K562 (cell line): ENCODE data around the gene NT5C2. TPM values are rescaled to one million over a fixed set of nuclear protein-coding genes. Genes with fewer than 3 reads are reported as not detected.

ENCODE experiments used
- HEY1 ChIP-seq: fragments of 250-450 bp; sonication (Bioruptor Pico); IDR thresholded peaks from 2 replicates; pipeline ENCODE4 v1.5.0; 2020; ENCODE audit warnings: mild to moderate bottlenecking, moderate library complexity, borderline replicate concordance
- NR2C2 ChIP-seq, 2 experiments: fragments of 200-800 bp in 1 of 2; sonication (Bioruptor generic) in 1 of 2; sonication (generic) in 1 of 2; formaldehyde crosslinking in 1 of 2; IDR thresholded peaks; 2 replicates each; pipeline versions ENCODE4 v1.6.1 to v1.8.0; 2016 to 2022; ENCODE audit warnings: mild to moderate bottlenecking in 1 of 2, missing compliant biosample characterization in 1 of 2, missing genetic modification characterization in 1 of 2, missing genetic modification reagents in 1 of 2
- SMAD4 ChIP-seq: fragments of 250-450 bp; sonication (Bioruptor Pico); conservative IDR thresholded peaks from 2 replicates; pipeline ENCODE4 v1.8.0; 2021; ENCODE audit warnings: inconsistent platforms, mild to moderate bottlenecking, moderate library complexity
- ZC3H11A ChIP-seq: IDR thresholded peaks from 2 replicates; pipeline ENCODE4 v1.6.1; 2012; ENCODE audit warnings: low read depth, low read length, improper control_type of control experiment
- ZNF121 ChIP-seq: sonication (generic); formaldehyde crosslinking; conservative IDR thresholded peaks from 2 replicates; pipeline ENCODE4 v1.8.0; 2022; ENCODE audit warnings: missing genetic modification reagents
- polyA plus RNA-seq, 8 experiments: library from polyadenylated mRNA; depleted of rRNA in 4 of 8; stranded (reverse) in 5 of 8; unstranded in 3 of 8; fragments of >200 nt; fragmentation: Nextera tagmentation in 2 of 8; fragmentation: Illumina TruSeq in 1 of 8; extraction: Ambion mirVana in 2 of 8; extraction: Trizol in 1 of 8; gene quantifications; 2 replicates each; pipeline versions ENCODE4 v1.2.1 to v1.2.3, GENCODE V29; 2011 to 2014; ENCODE audit warnings: inconsistent platforms in 1 of 8, missing spikeins in 1 of 8
- total RNA-seq, 7 experiments: library from RNA; depleted of rRNA in 6 of 7; stranded (reverse); fragments of >200 nt in 6 of 7; fragmentation: Illumina TruSeq in 2 of 7; extraction: Trizol in 2 of 7; gene quantifications; 2 replicates each; pipeline versions ENCODE4 v1.2.1 to v1.2.3, GENCODE V29; 2011 to 2021; ENCODE audit warnings: low replicate concordance in 1 of 7
- TF ChIP-seq, protein P1 (sequence below): fragments of 450-650 bp; IDR thresholded peaks from 2 replicates; pipeline ENCODE4 v1.6.1; 2016; ENCODE audit warnings: low read depth
- TF ChIP-seq, protein P2 (sequence below): sonication (generic); formaldehyde crosslinking; IDR thresholded peaks from 2 replicates; pipeline ENCODE4 v1.8.0; 2022; ENCODE audit warnings: mild to moderate bottlenecking, missing genetic modification reagents

NT5C2 gene
- total and polyA plus RNA-seq, 9 of the 15 experiments (the other 6 are each of a cell fraction or from before 2014, with no cell fraction given), result 11.3 to 45.2 (median 27.7) TPM

DNA sequence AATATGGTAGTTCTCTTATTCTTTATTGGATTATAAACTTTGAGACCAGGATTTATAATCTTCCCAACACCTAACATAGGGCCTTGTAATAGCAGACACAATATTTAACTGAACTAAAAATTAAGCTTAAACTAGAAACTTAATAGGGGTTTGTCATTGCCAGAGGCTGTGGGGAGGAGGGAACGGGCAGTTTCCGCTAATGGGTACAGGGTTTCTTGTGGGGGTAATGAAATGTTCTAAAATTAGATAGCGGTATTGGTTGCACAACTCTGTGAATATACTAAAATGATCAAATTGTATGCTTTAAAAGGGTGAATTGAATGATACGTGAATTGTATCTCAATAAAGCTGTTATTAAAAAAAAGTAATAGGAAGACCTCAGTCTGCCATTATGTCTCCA lies 45.4 kb downstream of the NT5C2 start (continued):
- TF ChIP-seq, protein P1, sequence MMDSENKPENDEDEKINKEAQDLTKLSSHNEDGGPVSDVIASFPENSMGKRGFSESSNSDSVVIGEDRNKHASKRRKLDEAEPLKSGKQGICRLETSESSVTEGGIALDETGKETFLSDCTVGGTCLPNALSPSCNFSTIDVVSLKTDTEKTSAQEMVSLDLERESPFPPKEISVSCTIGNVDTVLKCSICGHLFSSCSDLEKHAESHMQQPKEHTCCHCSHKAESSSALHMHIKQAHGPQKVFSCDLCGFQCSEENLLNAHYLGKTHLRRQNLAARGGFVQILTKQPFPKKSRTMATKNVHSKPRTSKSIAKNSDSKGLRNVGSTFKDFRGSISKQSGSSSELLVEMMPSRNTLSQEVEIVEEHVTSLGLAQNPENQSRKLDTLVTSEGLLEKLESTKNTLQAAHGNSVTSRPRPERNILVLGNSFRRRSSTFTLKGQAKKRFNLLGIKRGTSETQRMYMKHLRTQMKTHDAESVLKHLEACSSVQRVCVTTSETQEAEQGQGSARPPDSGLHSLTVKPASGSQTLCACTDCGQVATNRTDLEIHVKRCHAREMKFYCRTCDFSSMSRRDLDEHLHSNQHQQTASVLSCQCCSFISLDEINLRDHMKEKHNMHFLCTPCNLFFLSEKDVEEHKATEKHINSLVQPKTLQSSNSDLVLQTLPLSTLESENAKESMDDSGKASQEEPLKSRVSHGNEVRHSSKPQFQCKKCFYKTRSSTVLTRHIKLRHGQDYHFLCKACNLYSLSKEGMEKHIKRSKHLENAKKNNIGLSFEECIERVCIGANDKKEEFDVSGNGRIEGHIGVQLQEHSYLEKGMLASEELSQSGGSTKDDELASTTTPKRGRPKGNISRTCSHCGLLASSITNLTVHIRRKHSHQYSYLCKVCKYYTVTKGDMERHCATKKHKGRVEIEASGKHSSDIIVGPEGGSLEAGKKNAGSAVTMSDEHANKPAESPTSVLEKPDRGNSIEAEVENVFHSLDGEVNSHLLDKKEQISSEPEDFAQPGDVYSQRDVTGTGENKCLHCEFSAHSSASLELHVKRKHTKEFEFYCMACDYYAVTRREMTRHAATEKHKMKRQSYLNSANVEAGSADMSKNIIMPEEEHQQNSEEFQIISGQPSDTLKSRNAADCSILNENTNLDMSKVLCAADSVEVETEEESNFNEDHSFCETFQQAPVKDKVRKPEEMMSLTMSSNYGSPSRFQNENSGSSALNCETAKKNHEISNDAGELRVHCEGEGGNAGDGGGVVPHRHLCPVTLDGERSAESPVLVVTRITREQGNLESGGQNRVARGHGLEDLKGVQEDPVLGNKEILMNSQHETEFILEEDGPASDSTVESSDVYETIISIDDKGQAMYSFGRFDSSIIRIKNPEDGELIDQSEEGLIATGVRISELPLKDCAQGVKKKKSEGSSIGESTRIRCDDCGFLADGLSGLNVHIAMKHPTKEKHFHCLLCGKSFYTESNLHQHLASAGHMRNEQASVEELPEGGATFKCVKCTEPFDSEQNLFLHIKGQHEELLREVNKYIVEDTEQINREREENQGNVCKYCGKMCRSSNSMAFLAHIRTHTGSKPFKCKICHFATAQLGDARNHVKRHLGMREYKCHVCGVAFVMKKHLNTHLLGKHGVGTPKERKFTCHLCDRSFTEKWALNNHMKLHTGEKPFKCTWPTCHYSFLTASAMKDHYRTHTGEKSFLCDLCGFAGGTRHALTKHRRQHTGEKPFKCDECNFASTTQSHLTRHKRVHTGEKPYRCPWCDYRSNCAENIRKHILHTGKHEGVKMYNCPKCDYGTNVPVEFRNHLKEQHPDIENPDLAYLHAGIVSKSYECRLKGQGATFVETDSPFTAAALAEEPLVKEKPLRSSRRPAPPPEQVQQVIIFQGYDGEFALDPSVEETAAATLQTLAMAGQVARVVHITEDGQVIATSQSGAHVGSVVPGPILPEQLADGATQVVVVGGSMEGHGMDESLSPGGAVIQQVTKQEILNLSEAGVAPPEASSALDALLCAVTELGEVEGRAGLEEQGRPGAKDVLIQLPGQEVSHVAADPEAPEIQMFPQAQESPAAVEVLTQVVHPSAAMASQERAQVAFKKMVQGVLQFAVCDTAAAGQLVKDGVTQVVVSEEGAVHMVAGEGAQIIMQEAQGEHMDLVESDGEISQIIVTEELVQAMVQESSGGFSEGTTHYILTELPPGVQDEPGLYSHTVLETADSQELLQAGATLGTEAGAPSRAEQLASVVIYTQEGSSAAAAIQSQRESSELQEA, result no peak
- TF ChIP-seq HEY1 (CRISPR knock-in tag), result no peak
- no peak for TF ChIP-seq NR2C2 (CRISPR knock-in tag; IDR thresholded peaks at IDR 0.05)
- no peak for TF ChIP-seq NR2C2 (tag; IDR thresholded peaks at IDR 0.05)
- TF ChIP-seq, protein P2, sequence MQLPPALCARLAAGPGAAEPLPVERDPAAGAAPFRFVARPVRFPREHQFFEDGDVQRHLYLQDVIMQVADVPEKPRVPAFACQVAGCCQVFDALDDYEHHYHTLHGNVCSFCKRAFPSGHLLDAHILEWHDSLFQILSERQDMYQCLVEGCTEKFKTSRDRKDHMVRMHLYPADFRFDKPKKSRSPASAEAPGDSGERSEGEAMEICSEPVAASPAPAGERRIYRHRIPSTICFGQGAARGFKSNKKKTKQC, result no peak
- no peak for TF ChIP-seq ZNF121 (CRISPR knock-in tag)
- TF ChIP-seq SMAD4 (CRISPR knock-in tag), result no peak
- TF ChIP-seq ZC3H11A, result no peak
